ENCODE measurements around the gene CEP135.

Gene CEP135

DNA sequence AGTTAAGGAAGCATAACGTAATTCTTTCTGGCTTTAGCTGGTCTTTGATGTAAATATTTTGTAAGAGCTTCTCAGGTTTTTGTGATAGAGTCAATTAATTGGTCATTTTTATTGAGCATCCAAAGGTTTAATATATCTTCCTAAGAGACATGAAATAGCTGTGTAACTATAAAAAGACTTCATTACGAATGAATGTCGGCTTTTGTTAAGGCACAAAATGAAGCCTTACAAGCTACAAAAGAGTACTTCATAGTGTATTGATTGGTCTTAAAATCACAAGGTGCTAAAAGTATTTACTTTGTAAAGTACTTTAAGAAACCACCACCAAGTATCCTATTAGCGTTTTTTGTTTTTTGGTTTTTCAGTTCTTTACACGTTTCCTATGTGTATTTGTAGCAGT, 104.2 kb downstream of the CEP135 start:
- TF ChIP-seq, protein P1, sequence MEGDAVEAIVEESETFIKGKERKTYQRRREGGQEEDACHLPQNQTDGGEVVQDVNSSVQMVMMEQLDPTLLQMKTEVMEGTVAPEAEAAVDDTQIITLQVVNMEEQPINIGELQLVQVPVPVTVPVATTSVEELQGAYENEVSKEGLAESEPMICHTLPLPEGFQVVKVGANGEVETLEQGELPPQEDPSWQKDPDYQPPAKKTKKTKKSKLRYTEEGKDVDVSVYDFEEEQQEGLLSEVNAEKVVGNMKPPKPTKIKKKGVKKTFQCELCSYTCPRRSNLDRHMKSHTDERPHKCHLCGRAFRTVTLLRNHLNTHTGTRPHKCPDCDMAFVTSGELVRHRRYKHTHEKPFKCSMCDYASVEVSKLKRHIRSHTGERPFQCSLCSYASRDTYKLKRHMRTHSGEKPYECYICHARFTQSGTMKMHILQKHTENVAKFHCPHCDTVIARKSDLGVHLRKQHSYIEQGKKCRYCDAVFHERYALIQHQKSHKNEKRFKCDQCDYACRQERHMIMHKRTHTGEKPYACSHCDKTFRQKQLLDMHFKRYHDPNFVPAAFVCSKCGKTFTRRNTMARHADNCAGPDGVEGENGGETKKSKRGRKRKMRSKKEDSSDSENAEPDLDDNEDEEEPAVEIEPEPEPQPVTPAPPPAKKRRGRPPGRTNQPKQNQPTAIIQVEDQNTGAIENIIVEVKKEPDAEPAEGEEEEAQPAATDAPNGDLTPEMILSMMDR (IDR thresholded peaks at IDR 0.05; ENCODE audit: low read depth, low read length) = no peak
- DNase-seq (ENCODE audit: extremely low read depth, low read depth) = no peak

DNA sequence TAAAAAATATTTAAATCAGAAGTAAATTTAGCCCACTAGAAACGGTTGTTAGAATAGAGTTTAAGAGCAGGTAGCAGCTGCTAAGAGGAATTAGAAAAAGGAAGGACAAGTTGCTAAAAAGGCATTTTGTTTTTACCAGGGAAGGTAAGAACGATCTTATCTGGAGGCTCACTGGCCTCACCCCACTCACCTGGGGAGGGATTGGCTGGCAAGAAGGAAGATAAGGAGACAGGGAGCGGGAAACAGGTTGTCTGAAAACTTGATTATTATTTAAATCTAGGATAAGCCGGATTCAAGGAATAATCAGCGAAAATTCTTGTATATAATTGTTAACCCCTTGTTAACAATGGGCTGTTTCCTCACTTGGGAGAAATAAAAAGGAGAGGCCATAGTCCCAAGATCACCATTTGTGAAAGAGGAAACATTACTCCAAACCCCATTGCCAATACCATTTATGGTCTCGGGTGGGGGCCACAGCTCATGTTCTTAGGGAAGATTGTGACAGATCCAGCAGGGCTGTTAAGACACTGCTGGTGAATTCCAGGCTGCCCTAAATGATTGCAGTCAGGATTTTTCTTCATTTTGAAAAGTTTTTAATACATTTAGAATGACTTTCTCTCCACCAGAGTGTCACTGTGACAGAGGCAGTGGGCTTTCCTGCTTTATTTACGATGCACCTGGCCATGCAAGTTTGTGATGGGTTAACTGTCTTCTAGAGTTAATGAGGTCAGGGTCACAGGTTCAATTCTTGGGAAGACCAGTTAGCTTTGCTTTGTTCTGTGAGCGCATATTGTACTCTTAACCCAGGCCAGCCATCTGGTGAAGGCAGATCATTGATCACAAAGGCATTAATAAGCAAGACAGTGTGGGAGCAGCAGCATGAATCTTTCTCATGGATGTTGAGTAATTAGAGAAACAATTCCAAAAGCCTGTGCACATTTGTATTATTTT, 106.6 kb downstream of the CEP135 start:
- DNase-seq (ENCODE audit: extremely low read depth, low read depth) = no peak
- TF ChIP-seq, protein P1 (IDR thresholded peaks at IDR 0.05; ENCODE audit: low read depth, low read length) = no peak

DNA sequence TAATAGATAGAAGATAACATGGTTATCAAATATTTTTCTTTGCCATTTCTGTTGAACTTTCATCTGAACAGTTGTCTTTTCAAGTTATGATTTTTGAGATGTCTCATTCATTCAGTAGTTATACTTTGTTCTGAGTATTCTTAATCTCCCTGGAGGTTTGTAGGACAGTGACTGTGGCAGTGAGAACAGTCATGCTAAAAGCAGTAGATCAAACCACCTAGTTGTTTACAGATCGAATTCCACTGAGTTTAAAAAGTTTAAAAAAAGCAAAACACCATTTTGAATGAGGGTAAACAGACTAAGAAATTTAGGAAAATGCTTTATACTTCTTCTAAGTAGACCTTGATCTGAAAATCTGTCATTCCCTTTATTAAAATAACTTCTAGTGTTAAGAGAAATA, 107.2 kb downstream of the CEP135 start:
- DNase-seq (ENCODE audit: extremely low read depth, low read depth) = no peak
- TF ChIP-seq, protein P1 (IDR thresholded peaks at IDR 0.05; ENCODE audit: low read depth, low read length) = no peak

DNA sequence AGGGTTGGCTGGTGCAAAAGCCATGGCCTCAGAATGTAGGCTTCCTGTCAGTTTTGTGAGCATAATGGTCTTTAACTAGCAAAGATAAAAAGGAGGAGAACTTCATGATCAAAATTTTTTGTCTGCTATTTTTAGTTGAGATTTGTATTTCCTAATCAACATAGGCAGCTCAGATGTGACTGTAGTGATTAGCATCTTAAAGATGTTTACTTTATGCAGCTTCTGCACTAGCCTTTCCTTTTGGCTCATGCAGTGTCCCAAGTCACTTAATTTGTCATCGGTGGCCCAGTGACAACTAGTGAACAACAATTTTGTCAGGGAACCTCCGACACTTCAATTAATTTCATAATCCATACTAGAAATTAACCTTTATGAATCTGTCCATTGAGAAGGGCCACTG, 109.8 kb downstream of the CEP135 start:
- TF ChIP-seq, protein P1 (IDR thresholded peaks at IDR 0.05; ENCODE audit: low read depth, low read length) = no peak

DNA sequence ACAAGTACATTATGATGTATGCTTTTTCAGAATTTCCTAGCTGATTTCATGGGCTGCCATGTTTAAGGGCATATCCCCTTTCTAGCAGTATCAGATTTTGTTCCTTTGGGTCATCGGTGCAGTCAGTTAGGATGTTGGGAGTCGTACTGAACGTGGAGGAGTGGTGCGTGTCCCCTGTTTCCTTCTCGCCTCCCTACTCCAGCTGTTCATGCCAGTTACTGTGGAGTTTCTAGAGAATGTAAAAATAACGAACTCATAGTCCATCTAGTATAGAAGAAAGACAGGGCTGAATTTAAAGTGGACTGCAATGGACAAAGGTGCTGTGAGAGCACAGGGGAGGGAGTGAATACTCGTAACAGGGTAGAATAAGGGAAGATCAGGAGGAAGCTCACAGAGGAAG, 111.3 kb downstream of the CEP135 start:
- TF ChIP-seq, protein P1 (IDR thresholded peaks at IDR 0.05; ENCODE audit: low read depth, low read length) = no peak
- DNase-seq (ENCODE audit: extremely low read depth, low read depth) = no peak

More for the DNA sequence above, 109.8 kb downstream of the CEP135 start:
- DNase-seq (ENCODE audit: extremely low read depth, low read depth) = no peak

DNA sequence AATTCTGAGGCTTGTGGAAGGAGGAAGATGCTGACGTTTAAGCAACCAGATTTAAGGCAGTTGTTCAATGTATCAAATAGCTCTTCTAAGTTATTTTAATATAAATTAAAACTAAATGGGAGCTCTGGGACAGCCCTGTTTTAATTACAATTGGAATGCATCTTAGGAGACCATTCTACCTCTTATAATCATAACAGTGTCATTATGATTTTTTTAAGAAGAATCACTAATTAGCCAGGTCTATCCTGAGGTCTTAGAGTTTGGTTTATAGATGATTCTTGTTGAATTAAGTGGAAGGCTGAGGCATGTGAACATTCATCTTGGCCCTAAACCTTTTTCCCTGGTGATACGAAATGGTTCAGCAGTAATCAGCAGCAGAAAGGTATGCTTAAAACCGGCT, 113.4 kb downstream of the CEP135 start:
- TF ChIP-seq, protein P1 (IDR thresholded peaks at IDR 0.05; ENCODE audit: low read depth, low read length) = no peak
- DNase-seq (ENCODE audit: extremely low read depth, low read depth) = no peak

DNA sequence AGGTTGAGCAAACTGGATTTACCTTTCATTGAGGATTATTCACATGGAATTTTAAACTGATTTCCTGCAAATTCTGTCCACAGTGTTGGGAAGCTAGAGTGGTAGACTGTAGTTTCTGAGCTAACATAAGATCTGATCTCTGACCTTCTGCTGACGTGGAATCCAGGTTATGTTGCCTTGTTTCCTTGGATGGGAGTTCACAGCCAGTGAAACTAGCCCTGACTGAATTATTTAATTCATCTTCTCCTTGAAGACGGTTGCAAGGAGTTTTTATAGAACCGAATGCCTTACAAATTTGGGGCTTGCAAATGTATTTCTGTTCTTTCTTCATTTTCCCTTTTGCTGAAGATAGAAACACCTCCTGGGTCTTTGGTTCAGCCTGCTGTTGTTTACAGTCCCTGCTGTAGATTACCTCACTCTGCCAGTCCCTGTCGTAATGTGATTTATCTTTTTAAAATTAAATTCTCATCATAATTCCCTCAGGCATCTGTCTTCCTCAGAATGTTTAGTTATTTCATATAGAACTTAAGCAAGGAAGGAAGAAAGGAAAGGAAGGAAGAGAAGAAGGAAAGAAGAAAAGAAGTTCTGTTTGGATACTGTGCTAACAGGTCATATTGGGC, 113.9 kb downstream of the CEP135 start:
- DNase-seq (ENCODE audit: extremely low read depth, low read depth) = no peak
- TF ChIP-seq, protein P1 (IDR thresholded peaks at IDR 0.05; ENCODE audit: low read depth, low read length) = no peak

All from AG09319 (cell line).